A673 (cell line): ENCODE results near the gene CAVIN4. TPM values are rescaled to one million over a fixed set of nuclear protein-coding genes. Genes with fewer than 3 reads are reported as not detected.

Experiments used
- BruUV-seq: library from RNA; stranded (reverse); fragments of 400-500 nt; replicated peaks from 2 replicates; lab custom pipeline; 2021; lab: Mats Ljungman, UMichigan
- CTCF ChIA-PET: fragments of 300-600 bp; sonication (Branson Sonifier 250); formaldehyde crosslinking; loops from one replicate; lab custom pipeline; 2022; ENCODE audit warnings: antibody characterized with exemption; lab: Charles Lee
- POLR2A ChIA-PET: fragments of 300-600 bp; sonication (Branson Sonifier 250); formaldehyde crosslinking; loops from one replicate; lab custom pipeline; 2022; ENCODE audit warnings: antibody characterized with exemption; ENCODE audit not compliant: low non-redundant PET; lab: Charles Lee
- DNase-seq: peaks from one replicate; pipeline ENCODE4 v3.0.0-alpha.2; 2015; ENCODE audit warnings: low spot score
- H3K27ac ChIP-seq: fragments of 200-600 bp; sonication (generic); 2 replicates; pipeline ENCODE4 v1.5.1; 2016; ENCODE audit warnings: mixed run types, low read depth, mild to moderate bottlenecking, mixed read lengths, antibody characterized with exemption, low read length; ENCODE audit not compliant: poor library complexity, severe bottlenecking
- H3K27me3 ChIP-seq: fragments of 200-600 bp; sonication (generic); replicated peaks from 2 replicates; pipeline ENCODE4 v1.6.1; 2017; ENCODE audit warnings: mixed run types, low read depth, mild to moderate bottlenecking, mixed read lengths, antibody characterized with exemption, low read length; ENCODE audit not compliant: insufficient read depth, poor library complexity
- H3K36me3 ChIP-seq: fragments of 200-600 bp; sonication (generic); 2 replicates; pipeline ENCODE4 v1.6.1; 2016; ENCODE audit warnings: mixed run types, mild to moderate bottlenecking, mixed read lengths, antibody characterized with exemption, low read length; ENCODE audit not compliant: insufficient read depth, poor library complexity, severe bottlenecking
- H3K4me1 ChIP-seq: fragments of 200-600 bp; sonication (generic); 2 replicates; pipeline ENCODE4 v1.6.1; 2017; ENCODE audit warnings: mixed run types, mild to moderate bottlenecking, mixed read lengths, antibody characterized with exemption, low read length; ENCODE audit not compliant: insufficient read depth, poor library complexity, severe bottlenecking
- H3K4me3 ChIP-seq: fragments of 200-600 bp; sonication (generic); 2 replicates; pipeline ENCODE4 v1.5.1; 2016; ENCODE audit warnings: low read depth, mixed run types, mild to moderate bottlenecking, mixed read lengths, low read length; ENCODE audit not compliant: poor library complexity, severe bottlenecking
- H3K9me3 ChIP-seq: fragments of 200-600 bp; sonication (generic); 2 replicates; pipeline ENCODE4 v1.6.1; 2016; ENCODE audit warnings: mixed run types, low read depth, mild to moderate bottlenecking, mixed read lengths, antibody characterized with exemption, low read length; ENCODE audit not compliant: poor library complexity, severe bottlenecking
- EZH2 ChIP-seq: fragments of 200-600 bp; sonication (generic); IDR thresholded peaks from 2 replicates; pipeline ENCODE4 v1.6.1; 2017; ENCODE audit warnings: borderline replicate concordance, low read depth, mild to moderate bottlenecking, mixed read lengths, antibody characterized with exemption, low read length; ENCODE audit not compliant: poor library complexity, severe bottlenecking
- intact Hi-C: fragments of 100-400 bp; cut with micrococcal nuclease; formaldehyde crosslinking; loops from one replicate; pipeline ENCODE4 v1.10.0; 2022; ENCODE audit not compliant: unreplicated experiment
- total RNA-seq: library from RNA; stranded (reverse); gene quantifications from 2 replicates; pipeline ENCODE4 v1.2.3, GENCODE V29; 2021
- TF ChIP-seq, protein P1 (sequence below): fragments of 300-800, 200-600 bp; sonication (generic); conservative IDR thresholded peaks from 2 replicates; pipeline ENCODE4 v1.5.1; 2017; ENCODE audit warnings: low read depth, mild to moderate bottlenecking, antibody characterized with exemption, low read length, moderate library complexity, mixed read lengths

CAVIN4 gene
- total RNA-seq, 1 experiment from 2014 or later: 5.0 TPM

DNA sequence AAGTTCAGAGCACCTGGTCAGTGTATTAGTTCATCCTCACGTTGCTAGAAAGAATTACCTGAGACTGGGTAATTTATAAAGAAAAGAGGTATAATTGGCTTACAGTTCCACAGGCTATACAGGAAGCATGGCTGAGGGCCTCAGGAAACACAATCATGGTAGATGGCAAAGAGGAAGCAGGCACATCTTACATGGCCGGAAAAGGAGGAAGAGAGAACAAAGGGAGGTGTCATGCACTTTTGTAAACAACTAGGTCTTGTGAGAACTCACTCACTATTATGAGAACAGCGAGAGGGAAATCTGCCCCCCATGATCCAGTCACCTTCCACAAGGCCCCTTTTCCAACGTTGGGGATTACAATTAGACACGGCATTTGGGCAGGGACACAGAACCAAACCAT, 28.8 kb upstream of the CAVIN4 start:
- intact Hi-C loops: no loop called here
- BruUV-seq: no TSS peak
- no peaks in the 10 kb centered on the region for H3K36me3 ChIP-seq
- POLR2A ChIA-PET: no interaction called here
- no peak overlapping the region for H3K4me3 ChIP-seq
- no peaks in the 10 kb centered on the region for H3K4me1 ChIP-seq
- TF ChIP-seq EZH2: no peak
- TF ChIP-seq, protein P1, sequence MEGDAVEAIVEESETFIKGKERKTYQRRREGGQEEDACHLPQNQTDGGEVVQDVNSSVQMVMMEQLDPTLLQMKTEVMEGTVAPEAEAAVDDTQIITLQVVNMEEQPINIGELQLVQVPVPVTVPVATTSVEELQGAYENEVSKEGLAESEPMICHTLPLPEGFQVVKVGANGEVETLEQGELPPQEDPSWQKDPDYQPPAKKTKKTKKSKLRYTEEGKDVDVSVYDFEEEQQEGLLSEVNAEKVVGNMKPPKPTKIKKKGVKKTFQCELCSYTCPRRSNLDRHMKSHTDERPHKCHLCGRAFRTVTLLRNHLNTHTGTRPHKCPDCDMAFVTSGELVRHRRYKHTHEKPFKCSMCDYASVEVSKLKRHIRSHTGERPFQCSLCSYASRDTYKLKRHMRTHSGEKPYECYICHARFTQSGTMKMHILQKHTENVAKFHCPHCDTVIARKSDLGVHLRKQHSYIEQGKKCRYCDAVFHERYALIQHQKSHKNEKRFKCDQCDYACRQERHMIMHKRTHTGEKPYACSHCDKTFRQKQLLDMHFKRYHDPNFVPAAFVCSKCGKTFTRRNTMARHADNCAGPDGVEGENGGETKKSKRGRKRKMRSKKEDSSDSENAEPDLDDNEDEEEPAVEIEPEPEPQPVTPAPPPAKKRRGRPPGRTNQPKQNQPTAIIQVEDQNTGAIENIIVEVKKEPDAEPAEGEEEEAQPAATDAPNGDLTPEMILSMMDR: no peak
- H3K27ac ChIP-seq: no peak overlapping the region
- no peaks in the 10 kb centered on the region for H3K27me3 ChIP-seq
- CTCF ChIA-PET: no interaction called here
- no peak for DNase-seq
- peaks cover 7% of the 10 kb centered on the region for H3K9me3 ChIP-seq

DNA sequence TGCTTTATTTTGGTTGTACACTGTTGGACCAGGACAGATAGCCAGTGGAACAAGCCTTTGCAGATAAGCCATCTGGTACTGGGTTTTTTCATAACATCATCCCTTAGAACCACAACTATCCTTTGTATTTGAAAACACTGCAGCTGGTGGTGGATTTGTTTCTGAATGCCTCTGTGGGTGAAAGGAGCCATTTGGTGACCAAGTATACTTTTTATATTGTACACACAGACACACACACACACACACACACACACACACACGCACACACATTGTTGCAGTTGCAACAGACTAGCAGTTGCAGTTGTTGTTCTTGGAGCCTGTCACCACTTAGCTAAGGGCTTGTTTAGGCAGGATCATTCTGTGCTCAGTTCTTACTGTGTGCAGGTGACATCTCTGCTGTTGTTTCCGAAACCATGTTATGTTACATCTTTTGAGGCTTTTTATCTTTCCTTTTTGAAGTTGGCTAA, 22.9 kb upstream of the CAVIN4 start:
- Histone ChIP-seq H3K36me3 (no peaks in the 10 kb centered on the region), H3K4me3 (no peak overlapping the region), H3K9me3 (no peaks in the 10 kb centered on the region), H3K27me3 (no peaks in the 10 kb centered on the region), H3K27ac (no peak overlapping the region), H3K4me1 (no peaks in the 10 kb centered on the region)
- ChIA-PET POLR2A (no interaction called here), CTCF (no interaction called here)
- no TSS peak for BruUV-seq
- TF ChIP-seq, protein P1: no peak
- no peak for TF ChIP-seq EZH2
- no peak for DNase-seq
- intact Hi-C loops: no loop called here

DNA sequence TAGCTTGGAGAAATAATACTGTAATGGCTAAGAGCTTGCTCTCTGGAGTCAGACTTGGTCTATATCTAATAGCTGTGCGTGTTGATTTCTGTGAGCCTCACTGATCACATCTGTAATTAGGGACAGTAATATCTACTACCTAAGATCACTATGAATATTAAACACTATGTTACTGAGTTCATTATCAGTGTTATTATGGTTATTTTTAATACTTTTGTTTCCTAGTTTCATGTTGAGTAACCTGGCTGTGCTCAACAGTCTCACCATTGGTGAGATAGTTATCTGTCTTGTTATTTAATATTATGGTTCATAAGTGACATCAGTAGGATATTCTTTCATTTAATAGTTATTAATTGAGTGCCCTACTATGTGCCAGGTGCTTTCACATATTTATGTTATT, 22.4 kb upstream of the CAVIN4 start:
- Histone ChIP-seq H3K4me1 (no peaks in the 10 kb centered on the region), H3K4me3 (no peak overlapping the region), H3K27me3 (no peaks in the 10 kb centered on the region), H3K9me3 (no peaks in the 10 kb centered on the region), H3K36me3 (no peaks in the 10 kb centered on the region), H3K27ac (no peak overlapping the region)
- TF ChIP-seq, protein P1: no peak
- TF ChIP-seq EZH2: no peak
- ChIA-PET POLR2A (no interaction called here), CTCF (no interaction called here)
- no peak for DNase-seq
- no TSS peak for BruUV-seq
- intact Hi-C loops: no loop called here
